IPS DF 6.9 (cell line): ENCODE results near the gene MSLN.

Experiments
- DNase-seq: peaks from one replicate; pipeline ENCODE4 v3.0.0-alpha.2; 2013; ENCODE audit warnings: low read depth, low spot score
- H3K27ac ChIP-seq: one replicate; pipeline ENCODE4 v1.5.1; 2013; ENCODE audit warnings: low read length, control low read depth
- H3K27me3 ChIP-seq: 2 replicates; pipeline ENCODE4 v1.6.1; 2013; ENCODE audit warnings: mild to moderate bottlenecking, low read length; ENCODE audit not compliant: control insufficient read depth, insufficient read depth
- H3K36me3 ChIP-seq: 2 replicates; pipeline ENCODE4 v1.6.1; 2013; ENCODE audit warnings: low read length; ENCODE audit not compliant: control insufficient read depth, insufficient read depth
- H3K4me1 ChIP-seq: 2 replicates; pipeline ENCODE4 v1.6.1; 2013; ENCODE audit warnings: low read length; ENCODE audit not compliant: control insufficient read depth, insufficient read depth
- H3K4me3 ChIP-seq: 2 replicates; pipeline ENCODE4 v1.5.1; 2013; ENCODE audit warnings: mild to moderate bottlenecking, low read length
- H3K9me3 ChIP-seq: 2 replicates; pipeline ENCODE4 v1.6.1; 2013; ENCODE audit warnings: low read length, inconsistent platforms; ENCODE audit not compliant: control insufficient read depth, insufficient read depth
- WGBS: extraction: QIAGEN DNeasy Blood & Tissue Kit; methylation state at CpG from one replicate; pipeline ENCODE4 v1.1.7; 2013; ENCODE audit warnings: mixed read lengths, missing lambda C conversion rate; ENCODE audit not compliant: insufficient read length, insufficient coverage; 5-methylcytosine and 5-hydroxymethylcytosine counted together

MSLN gene

GRCh38 chr16:761625-762513, 1.3 kb downstream of the MSLN start:
- Histone ChIP-seq H3K27me3 (no peaks in the 10 kb centered on the region), H3K36me3 (no peaks in the 10 kb centered on the region; the same call in 1 of the 2 replicates), H3K9me3 (no peaks in the 10 kb centered on the region), H3K4me1 (no peaks in the 10 kb centered on the region; the same call in 1 of the 2 replicates), H3K4me3 (no peak overlapping the region), H3K27ac (no peak overlapping the region)
- DNase-seq: no peak
- no CpG with 5 or more reads among the region's 22 CpGs for WGBS

- WGBS: no CpG with 5 or more reads among the region's 17 CpGs
- no peaks in the 10 kb centered on the region; the same call in 1 of the 2 replicates for H3K4me1 ChIP-seq
- H3K4me3 ChIP-seq: no peak overlapping the region
- no peak for DNase-seq
- H3K9me3 ChIP-seq: no peaks in the 10 kb centered on the region
- no peaks in the 10 kb centered on the region for H3K27me3 ChIP-seq
- H3K36me3 ChIP-seq: no peaks in the 10 kb centered on the region; the same call in 1 of the 2 replicates
- no peak overlapping the region for H3K27ac ChIP-seq
These were observed 2.2 kb downstream of the MSLN start for GRCh38 chr16:762595-763268.

GRCh38 chr16:763369-764183, 3.0 kb downstream of the MSLN start:
- no peaks in the 10 kb centered on the region; the same call in 1 of the 2 replicates for H3K36me3 ChIP-seq
- no peaks in the 10 kb centered on the region; the same call in 1 of the 2 replicates for H3K4me1 ChIP-seq
- H3K4me3 ChIP-seq: no peak overlapping the region

GRCh38 chr16:764184-764750, 3.7 kb downstream of the MSLN start:
- H3K9me3 ChIP-seq: no peaks in the 10 kb centered on the region
- H3K27ac ChIP-seq: no peak overlapping the region
- no peaks in the 10 kb centered on the region for H3K27me3 ChIP-seq
- H3K4me3 ChIP-seq: no peak overlapping the region
- H3K36me3 ChIP-seq: no peaks in the 10 kb centered on the region; the same call in 1 of the 2 replicates
- no peaks in the 10 kb centered on the region; the same call in 1 of the 2 replicates for H3K4me1 ChIP-seq
- no peak for DNase-seq
- WGBS: no CpG with 5 or more reads among the region's 20 CpGs

More at GRCh38 chr16:763369-764183, 3.0 kb downstream of the MSLN start:
- Histone ChIP-seq H3K27ac (no peak overlapping the region), H3K27me3 (no peaks in the 10 kb centered on the region), H3K9me3 (no peaks in the 10 kb centered on the region)
- no peak for DNase-seq
- WGBS: no CpG with 5 or more reads among the region's 21 CpGs

GRCh38 chr16:764848-765487, 4.4 kb downstream of the MSLN start:
- H3K27me3 ChIP-seq: no peaks in the 10 kb centered on the region
- no CpG with 5 or more reads among the region's 38 CpGs for WGBS

GRCh38 chr16:765488-765865, 4.9 kb downstream of the MSLN start:
- no peaks in the 10 kb centered on the region; the same call in 1 of the 2 replicates for H3K4me1 ChIP-seq
- WGBS: no CpG with 5 or more reads among the region's 29 CpGs

More at GRCh38 chr16:764848-765487, 4.4 kb downstream of the MSLN start:
- Histone ChIP-seq H3K9me3 (no peaks in the 10 kb centered on the region), H3K27ac (no peak overlapping the region), H3K36me3 (no peaks in the 10 kb centered on the region; the same call in 1 of the 2 replicates), H3K4me1 (no peaks in the 10 kb centered on the region; the same call in 1 of the 2 replicates), H3K4me3 (no peak overlapping the region)
- no peak for DNase-seq

GRCh38 chr16:766008-766819, 5.7 kb downstream of the MSLN start:
- Histone ChIP-seq H3K27ac (no peak overlapping the region), H3K4me1 (no peaks in the 10 kb centered on the region; the same call in 1 of the 2 replicates), H3K36me3 (no peaks in the 10 kb centered on the region), H3K4me3 (no peak overlapping the region), H3K27me3 (no peaks in the 10 kb centered on the region), H3K9me3 (no peaks in the 10 kb centered on the region)
- no CpG with 5 or more reads among the region's 29 CpGs for WGBS
- no peak for DNase-seq

More at GRCh38 chr16:765488-765865, 4.9 kb downstream of the MSLN start:
- Histone ChIP-seq H3K27me3 (no peaks in the 10 kb centered on the region), H3K9me3 (no peaks in the 10 kb centered on the region), H3K27ac (no peak overlapping the region), H3K36me3 (no peaks in the 10 kb centered on the region; the same call in 1 of the 2 replicates), H3K4me3 (no peak overlapping the region)
- DNase-seq: no peak

GRCh38 chr16:766820-767640, 6.5 kb downstream of the MSLN start:
- Histone ChIP-seq H3K27me3 (no peaks in the 10 kb centered on the region), H3K27ac (no peak overlapping the region), H3K4me1 (no peaks in the 10 kb centered on the region; the same call in 1 of the 2 replicates), H3K4me3 (no peak overlapping the region), H3K9me3 (no peaks in the 10 kb centered on the region), H3K36me3 (no peaks in the 10 kb centered on the region)
- no peak for DNase-seq
- no CpG with 5 or more reads among the region's 48 CpGs for WGBS
